NCI-H2227 (cell line): Measurements from ENCODE around the gene RHOF.

Source experiments
- DNase-seq: peaks from one replicate; lab custom pipeline; 2025; ENCODE audit not compliant: unreplicated experiment; lab: John Stamatoyannopoulos, UW

Gene RHOF

GRCh38 chr12:121805171-121806008, 11.9 kb upstream of the RHOF start:
- peak; percentile 57 for DNase-seq

- peak; percentile 37 for DNase-seq
Observed at GRCh38 chr12:121804417-121805111, 11.1 kb upstream of the RHOF start.

- DNase-seq = peak; percentile 53
Observed at GRCh38 chr12:121803861-121804416, 10.5 kb upstream of the RHOF start, which contains the start of gene SETD1B. TSS of gene SETD1B (plus strand) at chr12:121804009. CDS start at chr12:121804738, 729 bp downstream.

GRCh38 chr12:121802843-121803698, 9.6 kb upstream of the RHOF start:
- DNase-seq = peak; percentile 97

GRCh38 chr12:121802485-121802842, 9.0 kb upstream of the RHOF start:
- no peak for DNase-seq

- DNase-seq = peak; percentile 54
Observed at GRCh38 chr12:121801595-121802484, 8.4 kb upstream of the RHOF start.

GRCh38 chr12:121800694-121801594, 7.5 kb upstream of the RHOF start:
- peak; percentile 80 for DNase-seq

- peak; percentile 69 for DNase-seq
Observed at GRCh38 chr12:121799842-121800693, 6.6 kb upstream of the RHOF start.

GRCh38 chr12:121799156-121799841, 5.8 kb upstream of the RHOF start:
- DNase-seq = peak; percentile 85

GRCh38 chr12:121798787-121799155, 5.3 kb upstream of the RHOF start:
- peak; percentile 50 for DNase-seq

GRCh38 chr12:121797937-121798786, 4.7 kb upstream of the RHOF start:
- peak; percentile 81 for DNase-seq

- peak; percentile 87 for DNase-seq
Observed at GRCh38 chr12:121796855-121797751, 3.6 kb upstream of the RHOF start.

GRCh38 chr12:121795034-121795968, 1.8 kb upstream of the RHOF start:
- DNase-seq = peak; percentile 87

- DNase-seq = no peak
Observed at GRCh38 chr12:121794534-121795033, 1.1 kb upstream of the RHOF start.
